Kidney tubule cell (primary cell): ENCODE results near the gene LHFPL5.

Experiments
- DNase-seq: peaks from one replicate; pipeline ENCODE4 v3.0.0-alpha.2; 2018; ENCODE audit warnings: low spot score

Gene LHFPL5

DNA sequence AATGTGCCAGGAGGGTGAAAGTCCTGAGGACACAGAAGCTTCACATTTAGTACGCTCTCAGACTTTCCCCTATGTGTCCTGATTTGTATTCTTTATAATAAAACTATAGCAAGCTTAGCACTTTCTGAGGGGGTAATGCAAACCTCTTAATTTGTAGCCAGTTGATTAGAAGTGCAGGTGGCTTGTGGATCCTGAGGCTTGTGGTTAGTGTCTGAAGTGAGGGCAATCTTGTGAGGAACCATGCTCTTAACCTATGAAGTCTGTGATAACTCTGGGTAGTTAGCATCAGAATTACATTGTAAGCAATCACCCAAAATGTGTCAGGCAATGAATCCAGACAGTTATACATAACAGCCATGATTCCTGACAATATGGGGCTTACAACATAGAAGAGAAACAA lies 51.1 kb downstream of the LHFPL5 start:
- DNase-seq = no peak

DNA sequence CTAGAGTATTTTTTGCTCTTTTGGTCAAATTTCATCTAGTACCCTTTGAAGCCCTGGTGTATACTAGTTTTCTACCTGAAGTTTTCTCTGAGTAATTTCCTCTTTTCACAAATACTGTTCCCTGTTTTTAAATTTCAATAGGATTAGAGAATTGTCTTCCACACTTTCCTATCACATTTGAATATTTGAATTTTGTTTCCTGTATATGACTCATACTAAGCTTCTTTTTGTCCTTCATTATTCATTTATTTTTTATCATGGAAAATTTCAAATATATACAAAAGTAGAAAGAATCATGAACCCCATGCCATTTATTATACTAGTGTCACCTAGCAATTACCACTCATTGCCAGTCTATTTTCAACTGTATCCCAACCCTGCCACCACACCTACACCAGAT lies 52.7 kb downstream of the LHFPL5 start:
- DNase-seq = no peak

- no peak for DNase-seq
Measured at GRCh38 chr6:35859367-35859766, 54.2 kb downstream of the LHFPL5 start.
